Measurements from ENCODE around the gene BMP7. TPM values are rescaled to one million over a fixed set of nuclear protein-coding genes. Genes with fewer than 3 reads are reported as not detected.

The BMP7 gene
- total and polyA plus RNA-seq, 9 of the 15 experiments (the other 6 are each of a cell fraction or from before 2014, with no cell fraction given): 0.18 TPM; not detected in 8

DNA sequence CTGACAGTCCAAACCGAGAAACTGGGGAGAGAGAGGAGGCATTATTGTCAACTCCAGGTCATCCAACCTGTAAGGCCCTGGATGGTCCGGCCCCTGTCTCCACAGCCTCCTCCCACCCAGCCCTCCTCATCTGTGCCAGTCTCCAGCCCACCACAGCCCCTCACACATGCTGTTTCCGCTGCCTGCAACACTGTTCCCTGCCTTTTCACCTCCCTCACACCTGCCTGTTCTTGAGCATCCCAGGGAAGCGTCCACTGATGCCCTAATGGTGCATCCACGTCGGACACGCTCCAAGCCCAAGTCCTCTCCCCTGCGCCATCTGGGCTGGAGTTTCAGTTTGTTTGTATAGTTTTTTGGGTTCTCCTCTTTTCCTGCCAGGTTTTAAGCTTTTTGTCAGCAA, 52.0 kb downstream of the BMP7 start:
- DNase-seq (ENCODE audit: extremely low read depth in 1 of 4, low spot score in 3 of 4) (no peak), ATAC-seq (no peak), FAIRE-seq (no peak)
- WGBS (ENCODE audit: insufficient coverage, low coverage, missing lambda C conversion rate): 0% methylated on average over 7 of the region's 8 CpGs
- TF ChIP-seq, protein P1, sequence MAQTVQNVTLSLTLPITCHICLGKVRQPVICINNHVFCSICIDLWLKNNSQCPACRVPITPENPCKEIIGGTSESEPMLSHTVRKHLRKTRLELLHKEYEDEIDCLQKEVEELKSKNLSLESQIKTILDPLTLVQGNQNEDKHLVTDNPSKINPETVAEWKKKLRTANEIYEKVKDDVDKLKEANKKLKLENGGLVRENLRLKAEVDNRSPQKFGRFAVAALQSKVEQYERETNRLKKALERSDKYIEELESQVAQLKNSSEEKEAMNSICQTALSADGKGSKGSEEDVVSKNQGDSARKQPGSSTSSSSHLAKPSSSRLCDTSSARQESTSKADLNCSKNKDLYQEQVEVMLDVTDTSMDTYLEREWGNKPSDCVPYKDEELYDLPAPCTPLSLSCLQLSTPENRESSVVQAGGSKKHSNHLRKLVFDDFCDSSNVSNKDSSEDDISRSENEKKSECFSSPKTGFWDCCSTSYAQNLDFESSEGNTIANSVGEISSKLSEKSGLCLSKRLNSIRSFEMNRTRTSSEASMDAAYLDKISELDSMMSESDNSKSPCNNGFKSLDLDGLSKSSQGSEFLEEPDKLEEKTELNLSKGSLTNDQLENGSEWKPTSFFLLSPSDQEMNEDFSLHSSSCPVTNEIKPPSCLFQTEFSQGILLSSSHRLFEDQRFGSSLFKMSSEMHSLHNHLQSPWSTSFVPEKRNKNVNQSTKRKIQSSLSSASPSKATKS (CRISPR knock-in tag; IDR thresholded peaks at IDR 0.05): no peak
- TF ChIP-seq, protein P2, sequence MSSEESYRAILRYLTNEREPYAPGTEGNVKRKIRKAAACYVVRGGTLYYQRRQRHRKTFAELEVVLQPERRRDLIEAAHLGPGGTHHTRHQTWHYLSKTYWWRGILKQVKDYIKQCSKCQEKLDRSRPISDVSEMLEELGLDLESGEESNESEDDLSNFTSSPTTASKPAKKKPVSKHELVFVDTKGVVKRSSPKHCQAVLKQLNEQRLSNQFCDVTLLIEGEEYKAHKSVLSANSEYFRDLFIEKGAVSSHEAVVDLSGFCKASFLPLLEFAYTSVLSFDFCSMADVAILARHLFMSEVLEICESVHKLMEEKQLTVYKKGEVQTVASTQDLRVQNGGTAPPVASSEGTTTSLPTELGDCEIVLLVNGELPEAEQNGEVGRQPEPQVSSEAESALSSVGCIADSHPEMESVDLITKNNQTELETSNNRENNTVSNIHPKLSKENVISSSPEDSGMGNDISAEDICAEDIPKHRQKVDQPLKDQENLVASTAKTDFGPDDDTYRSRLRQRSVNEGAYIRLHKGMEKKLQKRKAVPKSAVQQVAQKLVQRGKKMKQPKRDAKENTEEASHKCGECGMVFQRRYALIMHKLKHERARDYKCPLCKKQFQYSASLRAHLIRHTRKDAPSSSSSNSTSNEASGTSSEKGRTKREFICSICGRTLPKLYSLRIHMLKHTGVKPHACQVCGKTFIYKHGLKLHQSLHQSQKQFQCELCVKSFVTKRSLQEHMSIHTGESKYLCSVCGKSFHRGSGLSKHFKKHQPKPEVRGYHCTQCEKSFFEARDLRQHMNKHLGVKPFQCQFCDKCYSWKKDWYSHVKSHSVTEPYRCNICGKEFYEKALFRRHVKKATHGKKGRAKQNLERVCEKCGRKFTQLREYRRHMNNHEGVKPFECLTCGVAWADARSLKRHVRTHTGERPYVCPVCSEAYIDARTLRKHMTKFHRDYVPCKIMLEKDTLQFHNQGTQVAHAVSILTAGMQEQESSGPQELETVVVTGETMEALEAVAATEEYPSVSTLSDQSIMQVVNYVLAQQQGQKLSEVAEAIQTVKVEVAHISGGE (CRISPR knock-in tag; IDR thresholded peaks at IDR 0.05): peak in 1 of 3 experiments; percentile 82; a peak in 1 of 6 replicates
- Histone ChIP-seq H3K79me2 (ENCODE audit: control insufficient read depth, insufficient read depth, low read length) (no peaks in the 10 kb centered on the region), H3K36me3 (ENCODE audit: control insufficient read depth, insufficient read depth, low read length) (no peaks in the 10 kb centered on the region), H3K9me1 (ENCODE audit: control insufficient read depth, insufficient read depth, low read length) (no peaks in the 10 kb centered on the region), H3K4me2 (ENCODE audit: insufficient read depth, low read length) (no peak overlapping the region), H3K4me3 (no peak overlapping the region), H3K9ac (ENCODE audit: insufficient read depth in 1 of 2, low read depth in 2 of 2, low read length in 2 of 2) (no peak overlapping the region), H3K27me3 (ENCODE audit: control insufficient read depth in 2 of 2, insufficient read depth in 2 of 2, low read length in 2 of 2) (peaks cover 30 to 87% of the 10 kb centered on the region in 2 experiments), H2AFZ (ENCODE audit: low read depth, low read length) (no peak overlapping the region), H3K27ac (ENCODE audit: extremely low read depth, low read depth, low read length) (no peak overlapping the region), H3K9me3 (replicated peaks; ENCODE audit: control insufficient read depth, insufficient read depth, low read depth, low read length) (no peaks in the 10 kb centered on the region), H3K4me1 (replicated peaks in 1 of 2; ENCODE audit: control insufficient read depth in 2 of 2, insufficient read depth in 2 of 2, low read length in 2 of 2) (peaks cover 0 to 7% of the 10 kb centered on the region in 2 experiments; a peak in 1 of 5 replicates), H4K20me1 (replicated peaks; ENCODE audit: control insufficient read depth, insufficient read depth, low read length) (0 out of 2 replicates have a peak, but pooled peaks cover 5% of the 10 kb centered on the region)
- ChIA-PET POLR2A (no interaction called here), CTCF (ENCODE audit: low intra/inter-chr PET ratio) (no interaction called here)
- intact Hi-C loops (cut with micrococcal nuclease) (no loop called here), in situ Hi-C loops (cut with MboI) (no loop called here)
- no TSS peak for BruUV-seq (replicated peaks)

Measured in K562 (cell line).